ENCODE measurements around the gene SKOR1. TPM values are rescaled to one million over a fixed set of nuclear protein-coding genes. Genes with fewer than 3 reads are reported as not detected.

Gene SKOR1
- total RNA-seq, 1 donor: 0.36 TPM

- H3K79me2 ChIP-seq (ENCODE audit: insufficient read depth, low read length): no peaks in the 10 kb centered on the region
- H4K20me1 ChIP-seq (ENCODE audit: insufficient read depth, low read length): no peaks in the 10 kb centered on the region
- H3K27ac ChIP-seq (ENCODE audit: low read depth, low read length): no peak overlapping the region
- H3K9me3 ChIP-seq (ENCODE audit: low read depth, low read length): peaks cover 2% of the 10 kb centered on the region
- H2AFZ ChIP-seq (ENCODE audit: low read length): no peak overlapping the region
- peaks cover 2% of the 10 kb centered on the region for H3K4me1 ChIP-seq (ENCODE audit: insufficient read depth, low read length)
- no peaks in the 10 kb centered on the region for H3K27me3 ChIP-seq (ENCODE audit: insufficient read depth, low read length)
- DNase-seq (ENCODE audit: insufficient read length, low spot score, missing footprints): no peak
- TF ChIP-seq CTCF (IDR thresholded peaks at IDR 0.05; ENCODE audit: extremely low read depth, low read depth, low read length): no peak
- H3K36me3 ChIP-seq (ENCODE audit: insufficient read depth, low read length): no peaks in the 10 kb centered on the region
- no peak overlapping the region for H3K4me2 ChIP-seq (ENCODE audit: insufficient read depth, low read length)
- no peak overlapping the region for H3K4me3 ChIP-seq (ENCODE audit: insufficient read depth, low read length)
Observed at GRCh38 chr15:67796196-67797127, 28.8 kb upstream of the SKOR1 start.

DNA sequence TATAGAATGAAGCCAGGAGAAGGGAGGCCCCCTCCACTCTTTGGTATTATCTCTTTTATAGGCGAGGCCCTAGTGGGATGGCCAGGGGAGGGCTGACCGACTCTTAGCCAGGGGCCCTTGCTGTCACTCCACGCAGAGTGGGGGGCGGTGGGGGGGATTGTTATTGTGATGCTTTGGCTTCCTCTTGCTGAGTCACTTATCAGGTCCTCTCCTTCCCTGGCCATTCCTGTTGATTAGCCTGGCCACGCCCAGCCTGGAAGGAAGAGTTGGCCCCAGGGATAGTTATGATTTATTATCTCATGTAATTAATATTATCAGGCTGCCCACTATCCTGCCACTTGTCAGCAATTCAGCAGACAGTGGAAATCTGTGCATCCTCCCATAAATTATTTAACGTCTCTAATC lies 25.5 kb upstream of the SKOR1 start:
- no peak for DNase-seq (ENCODE audit: insufficient read length, low spot score, missing footprints)
- Histone ChIP-seq H3K79me2 (ENCODE audit: insufficient read depth, low read length) (no peaks in the 10 kb centered on the region), H3K9me3 (ENCODE audit: low read depth, low read length) (peaks cover 2% of the 10 kb centered on the region), H3K27me3 (ENCODE audit: insufficient read depth, low read length) (no peaks in the 10 kb centered on the region), H3K36me3 (ENCODE audit: insufficient read depth, low read length) (no peaks in the 10 kb centered on the region), H3K4me1 (ENCODE audit: insufficient read depth, low read length) (no peaks in the 10 kb centered on the region), H3K27ac (ENCODE audit: low read depth, low read length) (no peak overlapping the region), H3K4me2 (ENCODE audit: insufficient read depth, low read length) (no peak overlapping the region), H4K20me1 (ENCODE audit: insufficient read depth, low read length) (no peaks in the 10 kb centered on the region), H2AFZ (ENCODE audit: low read length) (no peak overlapping the region), H3K4me3 (ENCODE audit: insufficient read depth, low read length) (no peak overlapping the region)
- TF ChIP-seq CTCF (IDR thresholded peaks at IDR 0.05; ENCODE audit: extremely low read depth, low read depth, low read length): no peak

DNA sequence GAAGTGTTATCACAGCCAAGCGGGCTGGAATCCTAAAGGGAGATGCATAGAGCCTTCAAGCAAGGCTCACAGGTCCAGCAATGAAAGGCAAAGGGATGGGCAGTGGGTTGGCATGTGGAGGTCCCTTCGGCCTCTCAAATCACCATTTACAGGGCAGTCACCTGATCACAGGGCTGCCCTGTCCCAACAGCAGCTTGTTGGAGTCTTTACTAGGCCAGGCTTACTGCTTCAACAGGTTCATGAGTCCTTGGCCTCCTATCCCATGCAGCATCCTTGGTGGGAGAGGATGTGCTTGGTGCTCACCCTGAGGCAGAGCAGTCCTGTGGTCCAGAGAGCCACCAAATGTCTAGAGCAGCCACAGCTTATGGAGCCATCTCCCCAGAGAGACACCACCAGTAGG lies 24.2 kb upstream of the SKOR1 start:
- H3K36me3 ChIP-seq (ENCODE audit: insufficient read depth, low read length): no peaks in the 10 kb centered on the region
- no peaks in the 10 kb centered on the region for H3K79me2 ChIP-seq (ENCODE audit: insufficient read depth, low read length)
- no peak overlapping the region for H2AFZ ChIP-seq (ENCODE audit: low read length)
- TF ChIP-seq CTCF (IDR thresholded peaks at IDR 0.05; ENCODE audit: extremely low read depth, low read depth, low read length): no peak
- no peak overlapping the region for H3K4me3 ChIP-seq (ENCODE audit: insufficient read depth, low read length)
- DNase-seq (ENCODE audit: insufficient read length, low spot score, missing footprints): no peak
- H4K20me1 ChIP-seq (ENCODE audit: insufficient read depth, low read length): no peaks in the 10 kb centered on the region
- no peaks in the 10 kb centered on the region for H3K27me3 ChIP-seq (ENCODE audit: insufficient read depth, low read length)
- H3K27ac ChIP-seq (ENCODE audit: low read depth, low read length): no peak overlapping the region
- no peaks in the 10 kb centered on the region for H3K4me1 ChIP-seq (ENCODE audit: insufficient read depth, low read length)
- no peaks in the 10 kb centered on the region for H3K9me3 ChIP-seq (ENCODE audit: low read depth, low read length)
- no peak overlapping the region for H3K4me2 ChIP-seq (ENCODE audit: insufficient read depth, low read length)
